DOHH2 (cell line): Measurements from ENCODE around the gene SMLR1.

Experiments used
- H3F3A ChIP-seq: fragments of 200-600 bp; sonication (generic), shearing (Covaris generic); 2 replicates; pipeline ENCODE4 v1.6.0; 2016; ENCODE audit warnings: antibody characterized with exemption, mild to moderate bottlenecking; ENCODE audit not compliant: control insufficient read depth, insufficient read depth
- H3K27ac ChIP-seq: fragments of 200-600 bp; sonication (generic); 2 replicates; pipeline ENCODE4 v1.5.1; 2014; ENCODE audit warnings: low read depth, mild to moderate bottlenecking, low read length, moderate library complexity
- H3K27me3 ChIP-seq: fragments of 200-600 bp; sonication (generic); 2 replicates; pipeline ENCODE4 v1.6.1; 2014; ENCODE audit warnings: mild to moderate bottlenecking, low read length, mixed read lengths; ENCODE audit not compliant: control insufficient read depth
- H3K36me3 ChIP-seq: fragments of 200-600 bp; sonication (generic); 2 replicates; pipeline ENCODE4 v1.6.1; 2014; ENCODE audit warnings: mild to moderate bottlenecking, low read length, moderate library complexity, mixed read lengths; ENCODE audit not compliant: control insufficient read depth
- H3K4me1 ChIP-seq: fragments of 200-600 bp; sonication (generic); 2 replicates; pipeline ENCODE4 v1.6.1; 2014; ENCODE audit warnings: mild to moderate bottlenecking, low read length, mixed read lengths; ENCODE audit not compliant: control insufficient read depth
- H3K4me2 ChIP-seq: fragments of 200-600 bp; sonication (generic); 2 replicates; pipeline ENCODE4 v1.6.0; 2014; ENCODE audit warnings: mild to moderate bottlenecking, low read length, moderate library complexity
- H3K4me3 ChIP-seq: fragments of 200-600 bp; sonication (generic); 2 replicates; pipeline ENCODE4 v1.5.1; 2014; ENCODE audit warnings: mild to moderate bottlenecking, low read length, mixed read lengths
- H3K79me2 ChIP-seq: fragments of 200-600 bp; sonication (generic); 2 replicates; pipeline ENCODE4 v1.6.1; 2014; ENCODE audit warnings: mild to moderate bottlenecking, low read length, mixed read lengths; ENCODE audit not compliant: control insufficient read depth
- H3K9me2 ChIP-seq: fragments of 200-600 bp; sonication (generic); replicated peaks from 2 replicates; pipeline ENCODE4 v1.6.1; 2014; ENCODE audit warnings: mild to moderate bottlenecking, low read length, mixed read lengths; ENCODE audit not compliant: control insufficient read depth
- H3K9me3 ChIP-seq: fragments of 200-600 bp; sonication (generic); 2 replicates; pipeline ENCODE4 v1.6.1; 2014; ENCODE audit warnings: antibody characterized with exemption, low read length, mixed read lengths; ENCODE audit not compliant: control insufficient read depth, insufficient read depth
- H4K20me1 ChIP-seq: fragments of 200-600 bp; sonication (generic); 2 replicates; pipeline ENCODE4 v1.6.0; 2014; ENCODE audit warnings: low read depth, mild to moderate bottlenecking, antibody characterized with exemption, low read length, moderate library complexity; ENCODE audit not compliant: control insufficient read depth, insufficient read depth
- CTCF ChIP-seq: fragments of 200-600 bp; sonication (generic); IDR thresholded peaks from one replicate; pipeline ENCODE4 v1.5.1; 2014; ENCODE audit warnings: antibody characterized with exemption, mild to moderate bottlenecking, low read depth, low read length; ENCODE audit not compliant: poor library complexity, severe bottlenecking
- EZH2phosphoT487 ChIP-seq: fragments of 200-600 bp; sonication (generic); IDR thresholded peaks from 2 replicates; pipeline ENCODE4 v1.6.1; 2017; ENCODE audit warnings: borderline replicate concordance, mild to moderate bottlenecking, antibody characterized with exemption, low read length, moderate library complexity, mixed read lengths

Gene SMLR1

GRCh38 chr6:130837067-130837466 is 9.9 kb downstream of the SMLR1 start:
- H3K27ac ChIP-seq: no peak overlapping the region
- H3K79me2 ChIP-seq: no peaks in the 10 kb centered on the region
- H3K4me2 ChIP-seq: no peak overlapping the region
- no peaks in the 10 kb centered on the region for H3F3A ChIP-seq
- no peaks in the 10 kb centered on the region for H3K9me3 ChIP-seq
- 0 out of 2 replicates have a peak, but pooled peaks cover 3% of the 10 kb centered on the region for H3K36me3 ChIP-seq
- H4K20me1 ChIP-seq: no peaks in the 10 kb centered on the region
- H3K4me1 ChIP-seq: no peaks in the 10 kb centered on the region
- no peaks in the 10 kb centered on the region for H3K27me3 ChIP-seq
- H3K9me2 ChIP-seq: no peaks in the 10 kb centered on the region
- no peak overlapping the region for H3K4me3 ChIP-seq
- TF ChIP-seq CTCF (no peak), EZH2phosphoT487 (no peak)

GRCh38 chr6:130838250-130838860 is 11.1 kb downstream of the SMLR1 start:
- TF ChIP-seq CTCF (no peak), EZH2phosphoT487 (no peak)
- H3K9me3 ChIP-seq: no peaks in the 10 kb centered on the region
- H3K27me3 ChIP-seq: no peaks in the 10 kb centered on the region
- no peaks in the 10 kb centered on the region for H4K20me1 ChIP-seq
- H3K4me2 ChIP-seq: no peak overlapping the region
- H3K27ac ChIP-seq: no peak overlapping the region
- 0 out of 2 replicates have a peak, but pooled peaks cover 3% of the 10 kb centered on the region for H3K36me3 ChIP-seq
- H3K4me1 ChIP-seq: no peaks in the 10 kb centered on the region
- no peak overlapping the region for H3K4me3 ChIP-seq
- H3K79me2 ChIP-seq: no peaks in the 10 kb centered on the region
- no peaks in the 10 kb centered on the region for H3F3A ChIP-seq
- no peaks in the 10 kb centered on the region for H3K9me2 ChIP-seq

- Histone ChIP-seq H3K27me3 (no peaks in the 10 kb centered on the region), H3K27ac (no peak overlapping the region), H3K9me3 (no peaks in the 10 kb centered on the region), H3K4me2 (no peak overlapping the region), H3F3A (no peaks in the 10 kb centered on the region), H3K36me3 (0 out of 2 replicates have a peak, but pooled peaks cover 3% of the 10 kb centered on the region), H3K4me1 (no peaks in the 10 kb centered on the region), H3K79me2 (no peaks in the 10 kb centered on the region), H3K4me3 (no peak overlapping the region), H4K20me1 (no peaks in the 10 kb centered on the region), H3K9me2 (no peaks in the 10 kb centered on the region)
- TF ChIP-seq CTCF (no peak), EZH2phosphoT487 (no peak)
Measured at GRCh38 chr6:130838951-130839350, 11.7 kb downstream of the SMLR1 start.
